GM12878 (cell line): ENCODE results near the gene SMARCC2. TPM values are rescaled to one million over a fixed set of nuclear protein-coding genes. Genes with fewer than 3 reads are reported as not detected.

Experiments used
- ATAC-seq: fragments of 200-7000 bp; cut with Tn5 transposase; 3 replicates; pipeline ENCODE4 v1.9.1; 2020; ENCODE audit warnings: mild to moderate bottlenecking, moderate library complexity
- BruUV-seq: library from RNA; stranded (reverse); fragments of 400-500 nt; replicated peaks from 2 replicates; lab custom pipeline; 2021; lab: Mats Ljungman, UMichigan
- CTCF ChIA-PET: fragments of 300-600 bp; sonication (Branson Sonifier 250); formaldehyde crosslinking; extraction: SDS; loops from one replicate; lab custom pipeline; 2021; ENCODE audit warnings: inconsistent platforms; lab: Yijun Ruan, JAX
- POLR2A ChIA-PET: fragments of 350-600 bp; formaldehyde crosslinking; extraction: SDS; loops from one replicate; lab custom pipeline; 2021; ENCODE audit warnings: inconsistent platforms; lab: Charles Lee
- RAD21 ChIA-PET: fragments of 300-600 bp; sonication (Branson Sonifier 250); formaldehyde crosslinking; loops from one replicate; lab custom pipeline; 2023; ENCODE audit warnings: antibody characterized with exemption; ENCODE audit not compliant: unreplicated experiment; lab: Charles Lee
- SMC1A ChIA-PET: fragments of 300-600 bp; sonication (Branson Sonifier 250); formaldehyde crosslinking; loops from one replicate; lab custom pipeline; 2023; ENCODE audit not compliant: unreplicated experiment, uncharacterized antibody; lab: Charles Lee
- DNase-seq: peaks from one replicate; pipeline ENCODE4 v3.0.0-alpha.2; 2011; ENCODE audit warnings: low read depth, low spot score
- FAIRE-seq: peaks from 3 replicates; lab custom pipeline; 2011; peaks lifted over from hg19 to GRCh38; lab: Jason Lieb, UNC
- H2AFZ ChIP-seq: 2 replicates; pipeline ENCODE4 v1.6.0; 2011; ENCODE audit warnings: low read depth, low read length, control low read depth; ENCODE audit not compliant: control insufficient read depth
- H3K27ac ChIP-seq: 2 replicates; pipeline ENCODE4 v1.5.1; 2011; ENCODE audit warnings: control low read depth; ENCODE audit not compliant: control insufficient read depth, insufficient read depth
- H3K27me3 ChIP-seq, 2 experiments: replicated peaks in 1 of 2; 2 replicates each; pipeline versions ENCODE4 v1.6.0 to v1.6.1; 2011; ENCODE audit warnings: low read length in 1 of 2; ENCODE audit not compliant: control insufficient read depth in 2 of 2, insufficient read depth in 2 of 2
- H3K36me3 ChIP-seq, 2 experiments: 2 replicates each; pipeline ENCODE4 v1.5.1; 2011; ENCODE audit warnings: low read length in 1 of 2; ENCODE audit not compliant: control insufficient read depth in 2 of 2, insufficient read depth in 2 of 2
- H3K4me1 ChIP-seq: 2 replicates; pipeline ENCODE4 v1.6.1; 2011; ENCODE audit warnings: mild to moderate bottlenecking, low read length, moderate library complexity, mixed read lengths; ENCODE audit not compliant: control insufficient read depth, insufficient read depth
- H3K4me2 ChIP-seq: 2 replicates; pipeline ENCODE4 v1.6.0; 2011; ENCODE audit warnings: control low read depth; ENCODE audit not compliant: control insufficient read depth, insufficient read depth
- H3K4me3 ChIP-seq: fragments of 200-600 bp; sonication (generic); 2 replicates; pipeline ENCODE4 v1.5.1; 2016
- H3K79me2 ChIP-seq: 2 replicates; pipeline ENCODE4 v1.6.0; 2011; ENCODE audit warnings: low read length; ENCODE audit not compliant: control insufficient read depth, insufficient read depth
- H3K9ac ChIP-seq: 2 replicates; pipeline ENCODE4 v1.8.0; 2011; ENCODE audit warnings: low read length, control low read depth, mixed read lengths; ENCODE audit not compliant: control insufficient read depth, insufficient read depth
- H3K9me3 ChIP-seq: replicated peaks from 3 replicates; pipeline ENCODE4 v1.5.1; 2011; ENCODE audit warnings: mild to moderate bottlenecking, low read length; ENCODE audit not compliant: control insufficient read depth, insufficient read depth
- H4K20me1 ChIP-seq: 2 replicates; pipeline ENCODE4 v1.6.0; 2011; ENCODE audit not compliant: control insufficient read depth, insufficient read depth
- EZH2 ChIP-seq: IDR thresholded peaks from 2 replicates; pipeline ENCODE4 v1.6.1; 2012; ENCODE audit warnings: low read depth, mild to moderate bottlenecking, control low read depth, inconsistent platforms, low read length, borderline replicate concordance; ENCODE audit not compliant: control insufficient read depth
- GABPA ChIP-seq: IDR thresholded peaks from 2 replicates; pipeline ENCODE4 v1.6.1; 2014; ENCODE audit warnings: antibody characterized with exemption, low read depth, mild to moderate bottlenecking, inconsistent platforms
- HDGF ChIP-seq: fragments of 450-650 bp; IDR thresholded peaks from 2 replicates; pipeline ENCODE4 v1.6.1; 2016; ENCODE audit warnings: antibody characterized with exemption
- IRF4 ChIP-seq: IDR thresholded peaks from 2 replicates; pipeline ENCODE4 v1.6.1; 2011; ENCODE audit warnings: low read depth, low read length
- JUNB ChIP-seq: IDR thresholded peaks from 2 replicates; pipeline ENCODE4 v1.6.1; 2016; ENCODE audit warnings: antibody characterized with exemption, mild to moderate bottlenecking
- JUND ChIP-seq: IDR thresholded peaks from 2 replicates; pipeline ENCODE4 v1.6.1; 2012; ENCODE audit warnings: low read depth, mild to moderate bottlenecking, low read length, improper control_type of control experiment, moderate library complexity
- MXI1 ChIP-seq: fragments of 150-350 bp; IDR thresholded peaks from 2 replicates; pipeline ENCODE4 v1.6.1; 2011; ENCODE audit warnings: low read depth, mild to moderate bottlenecking, inconsistent platforms, low read length, improper control_type of control experiment
- WGBS: methylation state at CpG from one replicate; pipeline ENCODE4 v1.1.6; 2016; ENCODE audit warnings: low lambda C conversion rate; ENCODE audit not compliant: insufficient replicate concordance, insufficient coverage; ENCODE audit errors: missing lambda C conversion rate; 5-methylcytosine and 5-hydroxymethylcytosine counted together
- in situ Hi-C: fragments of 300-500 bp; cut with MboI; formaldehyde crosslinking; loops from 9 replicates; pipeline ENCODE4 v1.14.3; 2018; ENCODE audit warnings: mixed read lengths
- intact Hi-C: fragments of 100-400 bp; cut with micrococcal nuclease; formaldehyde crosslinking; loops from one replicate; pipeline ENCODE4 v1.14.2; 2022; ENCODE audit not compliant: unreplicated experiment
- polyA plus RNA-seq, 11 experiments: library from polyadenylated mRNA; depleted of rRNA in 4 of 11; unstranded in 6 of 11; stranded (reverse) in 5 of 11; fragments of >200 nt; fragmentation: Nextera tagmentation in 4 of 11; fragmentation: Illumina TruSeq in 1 of 11; extraction: Ambion mirVana in 4 of 11; extraction: Trizol in 1 of 11; gene quantifications; 1 replicate in 1 of 11; 2 replicates in 10 of 11; pipeline versions ENCODE4 v1.2.1 to v1.2.3, GENCODE V29; 2011 to 2016; ENCODE audit warnings: inconsistent platforms in 2 of 11, missing spikeins in 2 of 11, low read depth in 1 of 11
- total RNA-seq, 4 experiments: library from RNA; depleted of rRNA in 3 of 4; stranded (reverse); fragments of >200 nt in 3 of 4; fragmentation: Illumina TruSeq in 1 of 4; extraction: Trizol in 1 of 4; gene quantifications; 2 replicates each; pipeline versions ENCODE4 v1.2.1 to v1.2.3, GENCODE V29; 2013 to 2021
- TF ChIP-seq, protein P1 (sequence below): IDR thresholded peaks from 2 replicates; pipeline ENCODE4 v1.6.1; 2011; ENCODE audit warnings: borderline replicate concordance, low read depth, mild to moderate bottlenecking, moderate library complexity, low read length; ENCODE audit not compliant: insufficient read depth, poor library complexity, severe bottlenecking

The SMARCC2 gene
- total and polyA plus RNA-seq, 10 of the 15 experiments (the other 5 are each of a cell fraction or from before 2014, with no cell fraction given): 13.6 to 71.2 (median 42.3) TPM

DNA sequence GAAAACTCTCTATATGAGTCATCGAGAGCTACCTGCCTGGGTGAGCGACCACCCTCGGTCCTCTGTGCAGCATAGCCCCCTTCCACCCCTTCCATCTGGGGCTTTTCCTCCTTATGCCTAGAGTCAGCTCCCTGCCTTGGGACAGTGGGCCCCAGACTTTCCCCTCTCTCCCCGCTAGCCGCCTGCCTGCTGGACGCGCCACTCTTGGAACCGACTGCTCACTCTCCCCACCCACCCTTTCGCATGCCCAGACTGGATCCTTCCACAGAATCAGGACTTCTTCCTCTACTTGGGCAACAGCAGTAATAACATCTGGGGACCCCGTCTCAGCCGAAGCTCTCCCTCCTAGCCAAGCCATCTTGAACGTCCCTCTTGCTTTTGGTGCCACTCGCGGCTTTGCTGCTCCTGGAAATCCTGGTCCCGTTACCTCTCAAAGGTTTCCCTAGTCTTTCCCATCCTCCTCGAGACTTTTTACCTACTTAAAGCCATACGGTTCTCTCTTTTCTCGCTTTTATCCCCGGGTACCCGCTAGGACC is 60.5 kb downstream of the SMARCC2 start:
- H2AFZ ChIP-seq: peak overlapping the region; percentile 69
- H3K4me1 ChIP-seq: peaks cover 24% of the 10 kb centered on the region
- intact Hi-C loops (loop anchor here (5.0 to 10.0 kb wide), 2 partner anchors 339 to 516 kb away; partner anchors contain the start of genes ATP5F1B and SPRYD4), in situ Hi-C loops (no loop called here)
- peaks cover 14 to 16% of the 10 kb centered on the region in 2 experiments for H3K36me3 ChIP-seq
- peaks cover 21% of the 10 kb centered on the region for H3K79me2 ChIP-seq
- WGBS: under 1% methylated on average over 20 of the region's 20 CpGs
- ATAC-seq: peak; percentile 5; the same call in 1 of the 3 replicates
- H4K20me1 ChIP-seq: no peaks in the 10 kb centered on the region
- H3K4me3 ChIP-seq: peak overlapping the region; percentile 93
- H3K27me3 ChIP-seq: no peaks in the 10 kb centered on the region
- peak overlapping the region; percentile 63 for H3K27ac ChIP-seq
- no TSS peak for BruUV-seq
- peak overlapping the region; percentile 98 for H3K4me2 ChIP-seq
- DNase-seq: no peak
- FAIRE-seq: no peak
- CTCF ChIA-PET: interaction anchor here (0.9 to 10.3 kb wide), 12 partner anchors 8 to 390 kb away, joined by 3 to 129 read pairs (median 11); partner anchors contain the start of genes PA2G4, RNF41, RPL41 and SMARCC2
- H3K9ac ChIP-seq: peak overlapping the region; percentile 78
- RAD21 ChIA-PET: interaction anchor here (0.6 to 6.8 kb wide), 12 partner anchors 9 to 505 kb away, joined by 3 to 98 read pairs (median 5); partner anchors contain the start of genes MYL6, MYL6B, RPL41 and SMARCC2
- TF ChIP-seq HDGF (no peak), GABPA (no peak), JUNB (peak; percentile 49), EZH2 (no peak), IRF4 (peak; percentile 41; the same call in 1 of the 2 replicates), JUND (0 out of 2 replicates have a peak, but pooled peaks have one; percentile 29), MXI1 (0 out of 2 replicates have a peak, but pooled peaks have one; percentile 1)
- TF ChIP-seq, protein P1, sequence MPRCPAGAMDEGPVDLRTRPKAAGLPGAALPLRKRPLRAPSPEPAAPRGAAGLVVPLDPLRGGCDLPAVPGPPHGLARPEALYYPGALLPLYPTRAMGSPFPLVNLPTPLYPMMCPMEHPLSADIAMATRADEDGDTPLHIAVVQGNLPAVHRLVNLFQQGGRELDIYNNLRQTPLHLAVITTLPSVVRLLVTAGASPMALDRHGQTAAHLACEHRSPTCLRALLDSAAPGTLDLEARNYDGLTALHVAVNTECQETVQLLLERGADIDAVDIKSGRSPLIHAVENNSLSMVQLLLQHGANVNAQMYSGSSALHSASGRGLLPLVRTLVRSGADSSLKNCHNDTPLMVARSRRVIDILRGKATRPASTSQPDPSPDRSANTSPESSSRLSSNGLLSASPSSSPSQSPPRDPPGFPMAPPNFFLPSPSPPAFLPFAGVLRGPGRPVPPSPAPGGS: no peak
- TF ChIP-seq, all 136 proteins: peak for 4
- no peaks in the 10 kb centered on the region for H3K9me3 ChIP-seq
- ChIA-PET SMC1A (interaction anchor here (0.6 to 4.8 kb wide), 11 partner anchors 10 to 508 kb away, joined by 3 to 68 read pairs (median 6); partner anchors contain the start of genes MYL6, MYL6B, PA2G4 and RNF41), POLR2A (interaction anchor here (1.0 to 4.5 kb wide), 15 partner anchors 8 to 508 kb away, joined by 3 to 56 read pairs (median 5); partner anchors contain the start of genes ANKRD52, CNPY2, MYL6 and MYL6B)
